Osteocyte (in vitro differentiated cells): ENCODE results near the gene TEKT4. TPM values are rescaled to one million over a fixed set of nuclear protein-coding genes. Genes with fewer than 3 reads are reported as not detected.
"Not testable (repeated sequence)": the region's sequence is repeated elsewhere in the genome, so short reads cannot be mapped to it uniquely, and the experiment has no call there.

Source experiments
- DNase-seq: peaks from one replicate; pipeline ENCODE4 v3.0.0; 2021; ENCODE audit warnings: mixed read lengths; ENCODE audit not compliant: unreplicated experiment; ENCODE audit errors: extremely low spot score
- H3K27ac Mint-ChIP-seq: one replicate; pipeline ENCODE4 v1.8.0; 2021; ENCODE audit warnings: mild to moderate bottlenecking, mixed read lengths; ENCODE audit not compliant: unreplicated experiment
- H3K27me3 Mint-ChIP-seq: one replicate; pipeline ENCODE4 v1.8.0; 2021; ENCODE audit warnings: mixed read lengths; ENCODE audit not compliant: unreplicated experiment
- H3K36me3 Mint-ChIP-seq: one replicate; pipeline ENCODE4 v1.8.0; 2021; ENCODE audit warnings: mixed read lengths; ENCODE audit not compliant: unreplicated experiment
- H3K4me1 Mint-ChIP-seq: one replicate; pipeline ENCODE4 v1.8.0; 2021; ENCODE audit warnings: mixed read lengths; ENCODE audit not compliant: unreplicated experiment
- H3K4me3 Mint-ChIP-seq: one replicate; pipeline ENCODE4 v1.8.0; 2021; ENCODE audit warnings: mild to moderate bottlenecking, moderate library complexity, mixed read lengths; ENCODE audit not compliant: unreplicated experiment
- H3K9me3 Mint-ChIP-seq: one replicate; pipeline ENCODE4 v1.8.0; 2021; ENCODE audit warnings: mixed read lengths; ENCODE audit not compliant: unreplicated experiment
- CTCF ChIP-seq: fragments of 200-600 bp; sonication (generic); IDR thresholded peaks from 2 replicates; pipeline ENCODE4 v1.5.0; 2021; ENCODE audit warnings: antibody characterized with exemption, mild to moderate bottlenecking, moderate library complexity
- long read RNA-seq: library from polyadenylated mRNA; unstranded; transcript quantifications from one replicate; pipeline ENCODE4 v2.0.0, GENCODE V29; 2021
- total RNA-seq: library from RNA; stranded (reverse); gene quantifications from 2 replicates; pipeline ENCODE4 v1.2.1, GENCODE V29; 2021

TEKT4 gene
- total RNA-seq = not detected in 2 replicates
- long read RNA-seq = 0 reads

- Mint-ChIP-seq H3K4me1 (no peaks in the 10 kb centered on the region), H3K27me3 (no peaks in the 10 kb centered on the region), H3K9me3 (no peaks in the 10 kb centered on the region), H3K36me3 (no peaks in the 10 kb centered on the region), H3K4me3 (no peak within 1 kb of the TSS), H3K27ac (no peak within 1 kb of the TSS)
- no peak for TF ChIP-seq CTCF
- DNase-seq = no peak
Observed at GRCh38 chr2:94871226-94872087, at the start of gene TEKT4. Gene TEKT4 (plus strand): TSS chr2:94871430. CDS start chr2:94871580, 150 bp downstream.

GRCh38 chr2:94839224-94839623 lies 32.0 kb upstream of the TEKT4 start:
- not testable (repeated sequence) for H3K27me3 Mint-ChIP-seq, H3K4me3 Mint-ChIP-seq, H3K36me3 Mint-ChIP-seq, H3K4me1 Mint-ChIP-seq, DNase-seq, H3K9me3 Mint-ChIP-seq, H3K27ac Mint-ChIP-seq

- not testable (repeated sequence) for H3K9me3 Mint-ChIP-seq, H3K27me3 Mint-ChIP-seq, H3K4me1 Mint-ChIP-seq, H3K4me3 Mint-ChIP-seq, DNase-seq, H3K27ac Mint-ChIP-seq, H3K36me3 Mint-ChIP-seq
Observed at GRCh38 chr2:94856856-94857255, 14.4 kb upstream of the TEKT4 start.

GRCh38 chr2:94857367-94858162 lies 13.7 kb upstream of the TEKT4 start:
- not testable (repeated sequence) for H3K4me1 Mint-ChIP-seq, H3K27ac Mint-ChIP-seq, H3K36me3 Mint-ChIP-seq, H3K9me3 Mint-ChIP-seq, H3K27me3 Mint-ChIP-seq, DNase-seq, H3K4me3 Mint-ChIP-seq

- H3K36me3 Mint-ChIP-seq, H3K4me1 Mint-ChIP-seq, H3K9me3 Mint-ChIP-seq, H3K27me3 Mint-ChIP-seq, H3K27ac Mint-ChIP-seq, H3K4me3 Mint-ChIP-seq: not testable (repeated sequence)
- DNase-seq = peak; percentile 82
Observed at GRCh38 chr2:94858163-94858888, 12.9 kb upstream of the TEKT4 start.

- H3K4me1 Mint-ChIP-seq = no peaks in the 10 kb centered on the region
- H3K27ac Mint-ChIP-seq = no peak overlapping the region
- TF ChIP-seq CTCF = no peak
- no peaks in the 10 kb centered on the region for H3K36me3 Mint-ChIP-seq
- DNase-seq = peak; percentile 82
- no peaks in the 10 kb centered on the region for H3K9me3 Mint-ChIP-seq
- H3K27me3 Mint-ChIP-seq = peaks cover 4% of the 10 kb centered on the region
- H3K4me3 Mint-ChIP-seq = no peak overlapping the region
Observed at GRCh38 chr2:94861308-94862152, 9.7 kb upstream of the TEKT4 start.

GRCh38 chr2:94862903-94863302 lies 8.3 kb upstream of the TEKT4 start:
- H3K27ac Mint-ChIP-seq, H3K4me3 Mint-ChIP-seq, H3K4me1 Mint-ChIP-seq, DNase-seq, H3K9me3 Mint-ChIP-seq, H3K36me3 Mint-ChIP-seq, H3K27me3 Mint-ChIP-seq: not testable (repeated sequence)
